OCI-LY1 (cell line): ENCODE data around the gene SNCB.

Experiments used
- CTCF ChIP-seq: fragments of 200-600 bp; sonication (generic), shearing (Covaris generic); IDR thresholded peaks from 2 replicates; pipeline ENCODE4 v1.5.1; 2017; ENCODE audit warnings: mild to moderate bottlenecking, antibody characterized with exemption, low read length, moderate library complexity, mixed read lengths
- EZH2 ChIP-seq: fragments of 200-600 bp; sonication (generic), shearing (Covaris generic); IDR thresholded peaks from 2 replicates; pipeline ENCODE4 v1.8.0; 2017; ENCODE audit warnings: borderline replicate concordance, mixed run types, mild to moderate bottlenecking, antibody characterized with exemption, low read length, moderate library complexity, mixed read lengths

- no peak for TF ChIP-seq CTCF
- no peak for TF ChIP-seq EZH2
Measured at GRCh38 chr5:176620333-176620981, 9.9 kb downstream of the SNCB start.
